Thymus (tissue), 11 donors: Measurements from ENCODE around the gene SLC25A22. TPM values are rescaled to one million over a fixed set of nuclear protein-coding genes. Genes with fewer than 3 reads are reported as not detected.

ENCODE experiments used
- DNase-seq, 9 donors: peaks; one replicate each; pipeline ENCODE4 v3.0.0-alpha.2; 2013; ENCODE audit warnings: low spot score in 9 of 9, low read depth in 6 of 9, missing footprints in 1 of 9
- H3K27ac ChIP-seq, 2 donors: one replicate each; pipeline ENCODE4 v1.5.1; 2013; ENCODE audit warnings: control low read depth in 1 of 2, low read depth in 1 of 2, low read length in 1 of 2, mild to moderate bottlenecking in 1 of 2, moderate library complexity in 1 of 2
- H3K27me3 ChIP-seq, 2 donors: one replicate each; pipeline ENCODE4 v1.5.1; 2013; ENCODE audit warnings: low read length in 1 of 2; ENCODE audit not compliant: control insufficient read depth in 2 of 2, insufficient read depth in 1 of 2
- H3K36me3 ChIP-seq, 2 donors: one replicate each; pipeline ENCODE4 v1.5.1; 2013; ENCODE audit warnings: low read length in 1 of 2, mild to moderate bottlenecking in 1 of 2, moderate library complexity in 1 of 2; ENCODE audit not compliant: control insufficient read depth in 2 of 2, insufficient read depth in 2 of 2
- H3K4me1 ChIP-seq, 2 donors: one replicate each; pipeline ENCODE4 v1.5.1; 2013; ENCODE audit warnings: low read length in 2 of 2; ENCODE audit not compliant: control insufficient read depth in 2 of 2, insufficient read depth in 2 of 2
- H3K4me3 ChIP-seq, 2 donors: one replicate each; pipeline ENCODE4 v1.5.1; 2013; ENCODE audit warnings: low read length in 2 of 2, control low read depth in 1 of 2, mild to moderate bottlenecking in 1 of 2
- H3K9me3 ChIP-seq, 2 donors: one replicate each; pipeline ENCODE4 v1.5.1; 2013; ENCODE audit warnings: low read length in 1 of 2, mild to moderate bottlenecking in 1 of 2; ENCODE audit not compliant: control insufficient read depth in 2 of 2, insufficient read depth in 1 of 2
- WGBS: extraction: QIAGEN DNeasy Blood & Tissue Kit; methylation state at CpG from one replicate; pipeline ENCODE4 v1.1.7; 2013; 5-methylcytosine and 5-hydroxymethylcytosine counted together
- polyA plus RNA-seq: library from polyadenylated mRNA; stranded (reverse); fragments of 200-250 nt; gene quantifications from one replicate; pipeline ENCODE4 v1.2.3, GENCODE V29; 2013
- total RNA-seq: library from RNA; stranded (reverse); fragments of 120-200 nt; gene quantifications from one replicate; pipeline ENCODE4 v1.2.4, GENCODE V29; 2013
- donor health status: healthy.

SLC25A22 gene
- total and polyA plus RNA-seq, 2 donors, result 5.7 to 11.8 TPM

DNA sequence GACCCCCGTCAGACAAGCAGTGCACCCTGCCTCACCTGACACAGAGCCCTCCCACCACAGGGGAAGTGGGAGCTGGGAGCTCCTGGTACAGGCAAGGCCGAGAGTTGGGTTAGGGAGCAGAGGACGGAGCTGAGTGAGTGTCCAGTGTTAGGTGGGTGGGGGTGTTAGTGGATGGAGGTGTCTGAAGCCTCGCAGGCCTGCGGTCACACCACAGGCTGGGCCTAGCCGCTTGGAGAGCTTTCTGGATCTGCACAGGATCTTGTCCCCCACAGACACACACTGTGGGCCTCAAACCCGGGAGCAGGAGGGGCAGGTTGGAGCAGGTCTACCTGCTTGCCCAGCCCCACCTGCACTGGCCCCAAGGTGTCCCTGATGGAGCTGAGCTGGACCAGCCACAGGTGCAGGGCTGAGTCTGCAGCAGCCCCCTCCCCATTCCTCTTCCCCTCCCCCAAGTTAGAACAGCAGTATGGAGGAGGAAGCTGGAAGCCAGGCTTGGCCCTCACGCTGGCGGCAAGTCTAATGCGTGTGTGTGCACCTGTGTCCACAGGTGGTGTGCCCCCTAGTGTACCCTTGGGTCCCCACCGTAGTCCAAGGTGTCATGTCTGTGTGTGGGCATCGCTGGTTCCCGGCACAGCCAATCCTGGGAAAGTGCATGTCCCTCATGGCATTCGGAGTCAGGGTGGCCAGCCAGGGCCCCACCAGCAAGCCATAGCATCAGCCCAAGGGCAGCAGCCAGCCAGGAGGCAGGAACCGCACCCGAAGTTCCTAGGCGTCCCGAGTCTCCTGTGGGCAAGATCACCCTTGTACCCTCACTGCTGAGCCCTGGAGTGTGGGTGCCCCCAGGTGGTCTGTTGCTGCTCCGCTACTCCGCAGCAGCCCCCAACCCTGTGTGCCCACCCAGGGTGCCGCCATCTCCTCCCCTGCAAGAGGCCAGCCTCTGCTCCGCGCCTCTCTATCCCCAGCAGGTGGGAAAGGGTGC, 18.8 kb downstream of the SLC25A22 start:
- DNase-seq, result no peak
- Histone ChIP-seq H3K4me3 (no peak overlapping the region), H3K27me3 (peaks cover 0 to 3% of the 10 kb centered on the region in 2 donors), H3K27ac (no peak overlapping the region), H3K4me1 (peaks cover 11 to 23% of the 10 kb centered on the region in 2 donors), H3K9me3 (no peaks in the 10 kb centered on the region), H3K36me3 (peaks cover under 1 to 5% of the 10 kb centered on the region in 2 donors)
- 97% methylated on average over 23 of the region's 23 CpGs for WGBS

DNA sequence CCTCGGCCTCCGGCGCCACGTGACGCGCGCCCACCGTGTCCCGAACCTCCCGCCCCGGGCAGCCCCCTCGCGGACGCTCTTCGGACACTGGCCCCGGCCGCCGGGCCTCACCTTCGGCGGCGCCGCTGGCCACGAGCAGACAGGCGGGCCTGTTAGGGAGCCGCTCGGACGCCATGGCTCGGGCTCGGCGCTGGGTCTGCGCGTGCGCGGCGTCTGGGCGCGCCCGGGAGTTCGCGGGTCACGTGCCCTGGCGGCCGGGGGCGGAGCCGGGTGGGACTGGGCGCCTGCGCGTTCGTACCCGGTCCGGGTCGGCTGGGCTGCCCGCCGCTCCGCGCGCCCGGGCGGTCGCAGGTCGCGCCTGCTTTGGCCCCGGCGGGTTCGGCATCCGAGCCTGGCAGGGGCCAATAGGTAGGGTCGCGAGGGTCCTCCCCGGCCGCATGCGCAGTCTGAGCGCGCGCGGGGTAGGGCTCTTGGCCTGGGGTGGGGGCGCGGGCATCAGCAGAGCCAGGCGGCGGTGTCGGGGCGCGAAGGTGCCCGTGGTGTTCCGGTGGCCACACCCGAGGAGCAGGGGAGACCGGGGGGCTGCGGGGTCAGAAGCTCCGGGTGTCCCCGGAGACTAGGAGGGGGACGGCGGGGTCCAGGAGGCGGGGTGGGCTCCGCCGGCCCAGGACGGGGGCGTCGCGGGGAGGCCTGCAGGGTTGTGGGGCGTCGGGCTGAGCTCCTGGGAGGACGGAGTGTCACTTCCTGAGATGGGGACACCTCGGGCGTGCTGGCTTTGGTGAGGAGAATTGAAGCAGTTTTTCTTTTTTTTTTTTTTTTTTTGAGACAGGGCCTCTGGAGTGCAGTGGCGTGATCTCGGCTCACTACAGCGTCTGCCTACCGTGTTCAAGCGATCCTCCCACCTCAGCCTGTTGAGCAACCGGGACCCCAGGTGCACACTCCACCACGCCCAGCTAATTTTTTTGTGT, 20.5 kb downstream of the SLC25A22 start, which contains the start of gene GATD1:
GATD1 (minus strand) TSS at position 200 of the 968 bp plus-strand sequence; CDS start at position 175, 25 bp downstream.
- H3K4me1 ChIP-seq, result peaks cover 11 to 20% of the 10 kb centered on the region in 2 donors
- peaks cover 0 to 2% of the 10 kb centered on the region in 2 donors for H3K27me3 ChIP-seq
- peak in 8 of 9 donors; percentile 77 to 93 (median 88) for DNase-seq
- H3K4me3 ChIP-seq, result peak within 1 kb of the TSS; percentile 71 to 98
- peaks cover 15% of the 10 kb centered on the region in 2 donors for H3K36me3 ChIP-seq
- no peaks in the 10 kb centered on the region for H3K9me3 ChIP-seq
- under 1% methylated on average over 110 of the region's 110 CpGs for WGBS
- H3K27ac ChIP-seq, result peak within 1 kb of the TSS in 1 of 2 donors; percentile 76

DNA sequence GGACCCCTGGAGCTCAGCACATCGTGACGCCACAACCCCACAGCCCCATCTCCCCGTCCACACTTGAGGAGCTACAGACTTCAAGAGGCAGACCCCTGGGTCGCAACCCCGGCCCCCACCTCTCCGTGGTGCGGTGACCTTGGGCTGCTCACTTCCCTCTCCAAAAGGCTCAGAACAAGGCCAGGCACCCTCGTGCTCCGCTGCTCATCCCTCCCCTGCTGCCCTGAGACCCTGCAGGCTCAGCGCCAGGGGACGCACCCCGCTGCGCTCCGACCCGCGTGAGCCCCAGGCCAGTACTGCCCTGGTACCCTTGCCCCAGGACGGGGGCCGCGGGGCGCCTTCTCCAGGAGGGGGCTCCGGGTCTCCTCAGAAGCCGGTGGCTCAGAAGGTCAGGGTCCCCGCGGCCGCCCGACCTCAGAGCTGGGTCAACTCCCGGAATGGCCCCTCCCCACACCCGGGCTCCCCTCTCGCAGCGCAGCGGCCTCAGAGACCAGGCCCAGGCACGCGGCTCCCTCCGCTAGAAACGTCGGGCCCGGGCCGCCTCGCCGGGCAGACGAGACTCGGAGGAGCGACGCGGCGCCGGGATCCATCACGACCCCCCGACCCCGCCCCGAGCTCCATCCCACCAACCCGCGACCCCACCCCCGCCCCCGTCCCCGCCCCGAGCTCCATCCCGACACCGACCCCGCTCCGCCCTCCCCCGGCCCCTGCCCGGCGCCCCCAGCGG, 21.4 kb downstream of the SLC25A22 start:
- Histone ChIP-seq H3K27me3 (no peaks in the 10 kb centered on the region), H3K9me3 (no peaks in the 10 kb centered on the region), H3K36me3 (peaks cover 21 to 23% of the 10 kb centered on the region in 2 donors), H3K27ac (peak overlapping the region in 1 of 2 donors; percentile 36), H3K4me1 (peaks cover 11 to 20% of the 10 kb centered on the region in 2 donors), H3K4me3 (peak overlapping the region; percentile 71 to 98)
- peak in 1 of 9 donors; percentile 35 for DNase-seq
- 3% methylated on average over 65 of the region's 65 CpGs for WGBS

DNA sequence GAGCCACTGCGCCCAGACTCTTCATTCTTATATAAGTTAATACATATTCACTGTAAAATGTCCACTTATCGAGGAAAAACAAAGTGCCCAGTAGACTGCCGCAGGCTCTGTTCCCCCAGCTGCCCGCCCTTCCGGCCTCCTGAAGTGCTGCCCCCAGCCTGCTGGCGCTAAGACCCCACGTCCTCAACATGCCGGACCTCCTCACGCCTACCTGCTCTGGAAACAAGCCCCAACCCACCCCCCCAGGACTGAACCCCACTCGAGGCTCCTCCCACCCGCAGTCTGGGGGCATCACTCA, 21.9 kb downstream of the SLC25A22 start:
- Histone ChIP-seq H3K36me3 (peaks cover 26 to 28% of the 10 kb centered on the region in 2 donors), H3K4me3 (peak overlapping the region; percentile 71 to 98), H3K27me3 (no peaks in the 10 kb centered on the region), H3K9me3 (no peaks in the 10 kb centered on the region), H3K27ac (no peak overlapping the region), H3K4me1 (peaks cover 11 to 20% of the 10 kb centered on the region in 2 donors)
- no peak for DNase-seq
- WGBS, result 65% methylated on average over 11 of the region's 11 CpGs

DNA sequence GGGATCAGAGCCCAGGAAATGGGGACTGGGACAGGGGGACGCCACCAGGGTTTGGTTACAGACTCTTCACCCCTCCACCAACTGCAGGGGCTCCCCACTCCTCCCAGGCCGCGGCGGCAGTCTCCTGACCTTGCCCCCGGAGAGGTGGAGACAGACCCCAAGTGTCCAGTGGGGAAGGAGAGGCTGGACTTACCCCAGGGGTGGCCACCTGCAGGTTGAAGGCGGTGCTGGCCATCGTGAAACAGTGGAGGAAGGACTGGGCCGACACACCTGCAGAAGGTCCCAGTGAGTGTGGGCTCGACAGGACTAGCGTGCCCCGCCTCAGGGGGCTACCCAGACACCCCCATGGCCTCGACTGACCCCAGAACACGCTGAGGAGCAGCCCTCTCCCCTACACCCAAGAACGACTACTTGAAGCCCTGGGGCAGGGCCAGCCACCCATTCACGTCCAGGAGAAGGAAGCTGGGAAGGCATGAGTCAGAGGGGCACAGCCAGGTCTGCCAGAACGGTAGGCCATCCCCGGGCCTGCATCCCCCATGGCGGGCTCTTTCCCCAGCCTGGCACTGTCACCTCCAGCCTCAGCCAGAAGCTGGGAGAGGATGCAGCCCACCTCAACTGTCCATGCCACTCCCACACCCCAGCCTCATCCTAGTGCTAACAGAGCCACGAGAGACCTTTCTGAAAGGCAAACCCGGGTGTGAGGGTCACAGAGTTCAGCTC, 23.0 kb downstream of the SLC25A22 start:
- Histone ChIP-seq H3K27me3 (no peaks in the 10 kb centered on the region), H3K36me3 (peaks cover 37 to 40% of the 10 kb centered on the region in 2 donors), H3K4me1 (peaks cover 11 to 20% of the 10 kb centered on the region in 2 donors), H3K27ac (no peak overlapping the region), H3K4me3 (no peak overlapping the region), H3K9me3 (no peaks in the 10 kb centered on the region)
- 92% methylated on average over 20 of the region's 20 CpGs for WGBS
- DNase-seq, result no peak

DNA sequence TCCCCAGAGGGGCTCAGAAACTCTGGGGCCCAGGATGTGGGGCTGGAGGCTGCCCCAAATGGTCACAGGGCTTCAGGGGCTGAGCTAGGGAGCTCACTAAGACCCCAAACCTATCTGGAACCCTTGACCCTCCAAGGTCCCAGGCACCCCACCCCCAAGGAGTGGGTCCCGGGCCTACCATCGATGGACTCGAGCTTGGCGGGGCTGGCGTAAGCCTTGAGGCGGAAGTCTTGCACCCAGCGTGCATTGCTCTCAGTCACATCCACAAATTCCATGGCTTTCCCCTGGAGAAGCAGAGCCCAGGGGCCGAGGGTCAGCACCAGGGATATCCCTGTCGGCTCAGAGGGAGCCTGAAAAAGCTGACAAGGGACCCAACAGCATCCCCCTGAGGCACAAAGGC, 24.3 kb downstream of the SLC25A22 start:
- Histone ChIP-seq H3K36me3 (peaks cover 40 to 48% of the 10 kb centered on the region in 2 donors), H3K4me1 (peaks cover 11 to 17% of the 10 kb centered on the region in 2 donors), H3K27ac (no peak overlapping the region), H3K4me3 (no peak overlapping the region), H3K27me3 (no peaks in the 10 kb centered on the region), H3K9me3 (no peaks in the 10 kb centered on the region)
- 97% methylated on average over 9 of the region's 9 CpGs for WGBS
- no peak for DNase-seq

DNA sequence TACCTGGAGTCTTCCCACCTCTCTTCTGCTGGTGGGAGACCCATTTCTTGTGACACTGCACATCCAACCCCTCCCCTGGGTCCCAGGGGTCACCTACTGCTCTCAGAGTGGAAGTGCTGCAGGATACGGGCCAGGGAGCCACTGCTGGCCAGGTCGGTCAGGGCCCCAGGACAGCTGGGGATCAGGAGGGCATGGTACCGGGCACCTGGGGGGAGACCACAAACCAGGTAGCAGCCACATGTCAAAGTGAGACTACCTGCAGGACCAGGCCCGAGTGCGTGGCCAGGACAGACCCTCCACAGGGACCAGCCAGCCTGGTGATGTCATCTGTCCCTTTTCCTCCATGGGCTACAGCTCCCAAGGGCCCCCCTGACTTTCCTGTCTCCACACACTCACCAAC, 24.7 kb downstream of the SLC25A22 start:
- Histone ChIP-seq H3K4me3 (no peak overlapping the region), H3K36me3 (peaks cover 40 to 49% of the 10 kb centered on the region in 2 donors), H3K27me3 (no peaks in the 10 kb centered on the region), H3K9me3 (no peaks in the 10 kb centered on the region), H3K27ac (no peak overlapping the region), H3K4me1 (peaks cover 11 to 14% of the 10 kb centered on the region in 2 donors)
- 97% methylated on average over 5 of the region's 5 CpGs for WGBS
- DNase-seq, result no peak
